Tibial nerve (tissue), 4 donors: ENCODE data around the gene CREB3.

Source experiments
- EP300 ChIP-seq, 2 donors: sonication (generic); formaldehyde crosslinking; IDR thresholded peaks; one replicate each; pipeline ENCODE4 v1.6.1; 2017; ENCODE audit warnings: antibody characterized with exemption in 2 of 2, mild to moderate bottlenecking in 1 of 2
- POLR2A ChIP-seq, 2 donors: fragments of 450-650 bp; IDR thresholded peaks; one replicate each; pipeline ENCODE4 v1.6.1; 2017; ENCODE audit warnings: antibody characterized with exemption in 2 of 2, mild to moderate bottlenecking in 2 of 2, moderate library complexity in 2 of 2
- TF ChIP-seq, protein P1 (sequence below), 5 experiments: fragments of 200-600 bp in 3 of 5; fragments of 450-650 bp in 2 of 5; sonication (generic) in 3 of 5; IDR thresholded peaks; one replicate each; pipeline ENCODE4 v1.5.1; 2016 to 2019; ENCODE audit warnings: antibody characterized with exemption in 5 of 5, mild to moderate bottlenecking in 3 of 5, moderate library complexity in 2 of 5

DNA sequence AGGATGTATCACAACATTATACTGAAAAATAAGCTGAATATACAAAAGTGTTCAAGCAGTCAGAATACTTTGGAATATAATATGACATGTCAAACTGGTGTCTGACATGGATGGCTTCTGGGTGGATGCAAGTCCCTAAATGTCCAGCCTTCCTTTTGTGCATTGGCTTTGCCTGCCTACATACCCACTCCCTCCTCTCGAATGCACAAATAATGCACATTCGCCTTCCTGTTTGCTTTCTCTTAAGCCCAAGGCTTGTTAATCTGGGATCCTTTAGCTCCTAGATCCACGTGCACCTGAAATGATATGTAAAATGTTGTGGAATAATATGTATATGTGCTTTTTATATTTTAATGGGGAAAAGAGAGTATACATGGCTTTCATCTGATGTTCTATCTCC lies 46.0 kb downstream of the CREB3 start:
- no peak for TF ChIP-seq POLR2A (IDR thresholded peaks at IDR 0.05)
- TF ChIP-seq, protein P1, sequence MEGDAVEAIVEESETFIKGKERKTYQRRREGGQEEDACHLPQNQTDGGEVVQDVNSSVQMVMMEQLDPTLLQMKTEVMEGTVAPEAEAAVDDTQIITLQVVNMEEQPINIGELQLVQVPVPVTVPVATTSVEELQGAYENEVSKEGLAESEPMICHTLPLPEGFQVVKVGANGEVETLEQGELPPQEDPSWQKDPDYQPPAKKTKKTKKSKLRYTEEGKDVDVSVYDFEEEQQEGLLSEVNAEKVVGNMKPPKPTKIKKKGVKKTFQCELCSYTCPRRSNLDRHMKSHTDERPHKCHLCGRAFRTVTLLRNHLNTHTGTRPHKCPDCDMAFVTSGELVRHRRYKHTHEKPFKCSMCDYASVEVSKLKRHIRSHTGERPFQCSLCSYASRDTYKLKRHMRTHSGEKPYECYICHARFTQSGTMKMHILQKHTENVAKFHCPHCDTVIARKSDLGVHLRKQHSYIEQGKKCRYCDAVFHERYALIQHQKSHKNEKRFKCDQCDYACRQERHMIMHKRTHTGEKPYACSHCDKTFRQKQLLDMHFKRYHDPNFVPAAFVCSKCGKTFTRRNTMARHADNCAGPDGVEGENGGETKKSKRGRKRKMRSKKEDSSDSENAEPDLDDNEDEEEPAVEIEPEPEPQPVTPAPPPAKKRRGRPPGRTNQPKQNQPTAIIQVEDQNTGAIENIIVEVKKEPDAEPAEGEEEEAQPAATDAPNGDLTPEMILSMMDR (IDR thresholded peaks at IDR 0.05): no peak
- TF ChIP-seq EP300 (IDR thresholded peaks at IDR 0.05): no peak
